ENCODE data around the gene GATAD2B.

Gene GATAD2B

GRCh38 chr1:153827168-153827964 is 95.4 kb downstream of the GATAD2B start:
- DNase-seq, result no peak

- DNase-seq, result no peak
Measured at GRCh38 chr1:153818876-153819275, 103.9 kb downstream of the GATAD2B start.

- no peak for DNase-seq
Measured at GRCh38 chr1:153816283-153816889, 106.4 kb downstream of the GATAD2B start.

GRCh38 chr1:153805886-153806719 is 116.7 kb downstream of the GATAD2B start:
- DNase-seq, result peak in 2 of 3 donors; percentile 49 to 50

- peak; percentile 92 to 97 (median 94) for DNase-seq
Measured at GRCh38 chr1:153805042-153805745, 117.6 kb downstream of the GATAD2B start.

- no peak for DNase-seq
Measured at GRCh38 chr1:153804112-153804511, 118.7 kb downstream of the GATAD2B start.

GRCh38 chr1:153803470-153804056 is 119.2 kb downstream of the GATAD2B start:
- peak in 1 of 3 donors; percentile 30 for DNase-seq

DNA sequence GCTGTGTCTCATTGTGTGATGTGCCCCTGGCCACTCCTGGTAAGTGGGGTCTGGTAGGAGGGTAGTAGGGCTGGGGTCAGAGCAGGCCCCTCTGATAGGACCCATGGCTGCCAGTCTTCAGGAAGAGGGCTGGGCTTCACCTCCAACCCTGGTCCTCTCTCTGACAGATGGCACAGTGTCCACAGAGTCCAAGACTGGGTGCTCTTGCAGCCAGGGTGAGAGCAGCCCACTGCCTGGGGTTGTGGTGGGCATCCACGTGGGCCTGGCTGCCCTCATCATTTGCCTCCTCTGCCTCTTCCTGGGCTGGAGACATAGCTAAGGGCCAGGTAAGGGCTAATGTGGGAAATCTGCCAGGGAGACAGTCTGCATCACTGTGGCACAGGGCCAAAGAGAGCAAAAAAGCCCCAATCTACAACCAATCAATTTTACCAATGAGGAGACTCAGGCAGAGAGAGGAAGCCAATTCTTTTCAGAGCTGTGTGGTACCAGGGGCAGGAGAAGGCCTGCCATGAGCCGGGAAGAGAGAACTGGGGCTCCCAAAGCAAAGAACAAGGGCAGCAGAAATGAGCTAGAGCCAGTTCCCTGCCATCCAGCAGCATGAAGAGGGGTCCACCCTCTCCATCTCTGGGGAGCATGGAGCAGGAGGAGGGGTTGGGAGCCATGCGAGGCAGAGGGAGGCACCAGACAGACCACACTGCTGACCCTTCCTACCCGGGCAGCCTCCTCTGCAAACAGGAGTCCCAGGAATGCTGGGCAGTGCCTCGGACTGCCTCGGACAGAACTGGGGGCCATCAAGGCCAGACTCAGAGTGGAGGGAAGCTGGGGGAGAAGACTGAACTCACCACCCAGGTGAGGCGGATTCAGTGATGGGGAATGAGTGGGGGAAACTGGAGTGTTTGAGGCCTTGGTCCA is 120.7 kb downstream of the GATAD2B start:
- no peak for DNase-seq

- no peak for DNase-seq
Measured at GRCh38 chr1:153801028-153801625, 121.6 kb downstream of the GATAD2B start.

- no peak for DNase-seq
Measured at GRCh38 chr1:153800516-153800915, 122.3 kb downstream of the GATAD2B start.

DNA sequence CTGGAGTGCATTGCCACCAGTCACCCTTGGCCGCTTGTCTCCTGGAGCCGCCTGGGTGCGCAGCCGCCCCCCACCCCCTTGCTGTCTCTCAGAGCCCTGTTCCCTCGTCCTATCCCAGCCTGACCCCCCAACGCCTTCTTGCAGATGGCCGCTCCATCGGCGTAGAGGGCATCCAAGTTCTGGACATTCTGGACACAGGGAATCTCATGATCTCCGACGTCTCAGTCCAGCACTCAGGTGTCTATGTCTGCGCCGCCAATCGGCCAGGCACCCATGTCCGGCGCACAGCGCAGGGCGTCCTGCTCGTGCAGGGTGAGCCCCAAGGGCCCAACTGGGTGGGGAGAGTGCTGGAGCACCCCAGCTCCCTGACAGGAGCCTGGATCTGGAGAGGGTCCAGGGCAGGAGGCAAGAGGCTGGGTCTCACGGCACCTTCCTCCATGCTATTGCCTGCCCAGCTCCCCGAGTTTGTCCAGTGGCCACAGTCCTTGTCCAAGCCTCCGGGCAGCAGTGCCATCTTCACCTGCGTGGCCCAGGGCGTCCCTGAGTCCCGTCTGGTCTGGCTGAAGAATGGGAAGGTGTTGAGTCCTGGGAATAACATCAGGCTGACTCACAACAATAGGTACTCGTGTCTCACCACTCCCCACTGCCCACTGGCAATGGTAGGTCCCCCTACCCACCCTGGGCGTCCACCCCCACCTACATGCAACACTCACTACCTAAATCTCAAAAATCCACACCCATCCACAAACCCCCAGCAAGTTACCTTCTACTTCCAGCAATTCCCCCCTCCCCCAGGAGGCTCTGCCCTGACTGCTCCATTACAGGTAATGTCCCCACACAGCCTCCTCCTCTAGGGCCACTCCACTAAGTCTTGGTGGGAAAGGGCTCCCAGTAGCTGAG is 123.0 kb downstream of the GATAD2B start:
- no peak for DNase-seq

DNA sequence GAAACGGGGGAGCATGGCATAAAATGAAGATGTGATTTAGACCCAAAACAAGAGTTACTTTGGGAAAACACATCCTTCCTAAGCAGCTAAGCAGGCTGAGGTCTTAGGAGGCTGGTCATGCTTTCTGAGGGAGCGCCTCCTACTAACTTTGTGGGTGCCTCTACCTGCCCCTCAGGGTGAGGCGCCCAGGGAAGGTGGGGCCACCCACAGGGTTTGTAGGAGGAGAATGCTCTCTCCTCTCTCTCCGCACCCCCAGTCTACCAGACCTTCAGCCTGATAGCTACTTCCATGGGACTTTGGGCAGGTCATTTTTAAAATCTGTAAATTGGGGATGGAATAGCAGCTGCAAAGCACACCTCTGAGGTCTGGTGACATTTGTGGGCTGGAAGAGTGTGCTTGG is 123.8 kb downstream of the GATAD2B start:
- no peak for DNase-seq

DNA sequence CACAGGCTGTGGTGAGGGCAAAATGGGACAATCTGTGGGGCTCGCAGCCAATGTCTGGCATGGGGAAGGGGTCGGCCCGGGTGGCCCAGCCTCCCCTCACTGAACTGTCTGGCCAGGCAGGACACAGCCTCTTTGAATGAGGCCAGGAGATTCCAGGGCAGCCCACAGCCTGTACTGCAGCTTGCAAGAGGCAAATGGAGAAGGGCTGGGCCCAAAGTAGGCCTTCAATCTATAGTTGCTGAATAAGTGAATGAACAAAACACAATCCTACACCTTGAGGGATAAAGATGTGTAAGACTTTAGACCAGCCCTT is 124.3 kb downstream of the GATAD2B start:
- no peak for DNase-seq

- DNase-seq, result peak; percentile 67 to 86 (median 79)
Measured at GRCh38 chr1:153796786-153797659, 125.7 kb downstream of the GATAD2B start.

GRCh38 chr1:153795934-153796785 is 126.6 kb downstream of the GATAD2B start:
- DNase-seq, result no peak

DNA sequence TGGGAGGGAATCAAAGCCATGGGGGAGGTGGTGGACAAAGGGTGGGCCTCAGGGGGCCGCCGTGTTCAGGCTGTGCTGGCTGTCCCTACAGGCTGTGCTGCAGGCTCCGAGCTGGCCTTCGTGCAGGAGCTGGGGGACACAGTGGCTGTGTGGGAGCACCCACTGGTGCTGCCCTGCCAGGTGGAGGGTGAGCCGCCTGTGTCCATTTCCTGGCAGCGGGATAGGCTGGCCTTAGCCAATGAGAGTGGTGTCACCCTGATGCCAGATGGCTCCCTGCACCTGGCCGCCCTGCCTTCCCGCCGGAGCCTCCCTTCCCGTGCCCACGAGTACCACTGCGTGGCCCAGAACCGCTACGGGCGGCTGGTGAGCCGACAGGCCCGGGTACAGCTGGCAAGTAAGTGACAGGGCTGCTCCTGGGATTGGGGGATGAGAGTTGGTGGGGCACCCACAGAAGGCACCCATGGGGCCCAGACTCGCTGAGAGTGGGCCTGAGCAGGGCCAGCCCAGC is 127.4 kb downstream of the GATAD2B start:
- DNase-seq, result no peak

GRCh38 chr1:153794624-153795329 is 128.0 kb downstream of the GATAD2B start:
- no peak for DNase-seq

All from suppressor macrophage treated with lipopolysaccharide for 1 hour (primary cell).